22Rv1 (cell line): ENCODE data around the gene IL2RG.

ENCODE experiments used
- ZFX ChIP-seq: fragments of 450-650 bp; IDR thresholded peaks from 2 replicates; pipeline ENCODE4 v1.6.1; 2017; ENCODE audit warnings: antibody characterized with exemption, borderline replicate concordance
- TF ChIP-seq, protein P1 (sequence below): fragments of 450-650 bp; IDR thresholded peaks from 2 replicates; pipeline ENCODE4 v1.5.1; 2017; ENCODE audit warnings: mild to moderate bottlenecking

- TF ChIP-seq, protein P1, sequence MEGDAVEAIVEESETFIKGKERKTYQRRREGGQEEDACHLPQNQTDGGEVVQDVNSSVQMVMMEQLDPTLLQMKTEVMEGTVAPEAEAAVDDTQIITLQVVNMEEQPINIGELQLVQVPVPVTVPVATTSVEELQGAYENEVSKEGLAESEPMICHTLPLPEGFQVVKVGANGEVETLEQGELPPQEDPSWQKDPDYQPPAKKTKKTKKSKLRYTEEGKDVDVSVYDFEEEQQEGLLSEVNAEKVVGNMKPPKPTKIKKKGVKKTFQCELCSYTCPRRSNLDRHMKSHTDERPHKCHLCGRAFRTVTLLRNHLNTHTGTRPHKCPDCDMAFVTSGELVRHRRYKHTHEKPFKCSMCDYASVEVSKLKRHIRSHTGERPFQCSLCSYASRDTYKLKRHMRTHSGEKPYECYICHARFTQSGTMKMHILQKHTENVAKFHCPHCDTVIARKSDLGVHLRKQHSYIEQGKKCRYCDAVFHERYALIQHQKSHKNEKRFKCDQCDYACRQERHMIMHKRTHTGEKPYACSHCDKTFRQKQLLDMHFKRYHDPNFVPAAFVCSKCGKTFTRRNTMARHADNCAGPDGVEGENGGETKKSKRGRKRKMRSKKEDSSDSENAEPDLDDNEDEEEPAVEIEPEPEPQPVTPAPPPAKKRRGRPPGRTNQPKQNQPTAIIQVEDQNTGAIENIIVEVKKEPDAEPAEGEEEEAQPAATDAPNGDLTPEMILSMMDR: no peak
- TF ChIP-seq ZFX: no peak
Observed at GRCh38 chrX:71068044-71068918, 43.1 kb downstream of the IL2RG start, which contains the start of gene SNX12.
